HEK293 (cell line): ENCODE data around the gene FOXP4.
A peak's percentile ranks its signal among the peaks of the same experiment; 100 is the strongest.

Source experiments
- CTCF ChIA-PET: fragments of 350-600 bp; formaldehyde crosslinking; extraction: SDS; loops from one replicate; lab custom pipeline; 2021; ENCODE audit warnings: antibody characterized with exemption; lab: Yijun Ruan, JAX
- POLR2A ChIA-PET: fragments of 300-600 bp; formaldehyde crosslinking; extraction: SDS; loops from one replicate; lab custom pipeline; 2020; ENCODE audit warnings: antibody characterized with exemption, inconsistent platforms; lab: Yijun Ruan, JAX
- H3K27ac ChIP-seq: fragments of 200-500 bp; sonication (Bioruptor generic); 2 replicates; pipeline ENCODE4 v1.5.1; 2014; ENCODE audit warnings: low read depth, low read length, control low read depth, inconsistent platforms; ENCODE audit errors: extremely low read depth
- H3K36me3 ChIP-seq, 2 experiments: fragments of 200-500 bp in 1 of 2; sonication (Bioruptor generic) in 1 of 2; 1 replicate in 1 of 2; 2 replicates in 1 of 2; pipeline ENCODE4 v1.5.1; 2014 to 2017; ENCODE audit warnings: inconsistent platforms in 2 of 2, low read length in 2 of 2; ENCODE audit not compliant: control insufficient read depth in 2 of 2, insufficient read depth in 1 of 2
- H3K4me1 ChIP-seq: fragments of 200-500 bp; sonication (Bioruptor generic); 2 replicates; pipeline ENCODE4 v1.5.1; 2014; ENCODE audit warnings: mild to moderate bottlenecking, low read length, inconsistent platforms; ENCODE audit not compliant: control insufficient read depth, insufficient read depth
- H3K4me3 ChIP-seq: 2 replicates; pipeline ENCODE4 v1.5.1; 2011; ENCODE audit warnings: low read depth, mild to moderate bottlenecking, control low read depth, low read length, moderate library complexity
- H3K9me3 ChIP-seq: fragments of 200-500 bp; sonication (Bioruptor generic); 2 replicates; pipeline ENCODE4 v1.5.1; 2014; ENCODE audit warnings: low read depth, low read length, inconsistent platforms; ENCODE audit not compliant: control insufficient read depth, insufficient read depth
- BCL11A ChIP-seq: fragments of 450-650 bp; formaldehyde crosslinking; IDR thresholded peaks from 2 replicates; pipeline ENCODE4 v1.5.1; 2016; ENCODE audit warnings: low read depth, missing biosample characterization, missing genetic modification characterization
- GLIS2 ChIP-seq: fragments of 450-650 bp; formaldehyde crosslinking; IDR thresholded peaks from 2 replicates; pipeline ENCODE4 v1.5.1; 2016; ENCODE audit warnings: missing biosample characterization, missing genetic modification characterization
- KLF7 ChIP-seq: fragments of 450-650 bp; formaldehyde crosslinking; IDR thresholded peaks from 2 replicates; pipeline ENCODE4 v1.5.1; 2016; ENCODE audit warnings: missing biosample characterization, missing genetic modification characterization, borderline replicate concordance
- OVOL3 ChIP-seq: fragments of 450-650 bp; formaldehyde crosslinking; IDR thresholded peaks from 2 replicates; pipeline ENCODE4 v1.5.1; 2016; ENCODE audit warnings: missing biosample characterization, missing genetic modification characterization
- REPIN1 ChIP-seq: fragments of 450-650 bp; formaldehyde crosslinking; IDR thresholded peaks from 2 replicates; pipeline ENCODE4 v1.5.1; 2017; ENCODE audit warnings: missing biosample characterization, missing genetic modification characterization, low read depth
- ZEB2 ChIP-seq: fragments of 450-650 bp; formaldehyde crosslinking; IDR thresholded peaks from 2 replicates; pipeline ENCODE4 v1.5.1; 2016; ENCODE audit warnings: missing biosample characterization, missing genetic modification characterization
- ZFHX2 ChIP-seq: fragments of 450-650 bp; formaldehyde crosslinking; conservative IDR thresholded peaks from 2 replicates; pipeline ENCODE4 v1.5.1; 2016; ENCODE audit warnings: missing biosample characterization, missing genetic modification characterization
- ZFP37 ChIP-seq: fragments of 450-650 bp; formaldehyde crosslinking; IDR thresholded peaks from 2 replicates; pipeline ENCODE4 v1.5.1; 2016; ENCODE audit warnings: missing biosample characterization, missing genetic modification characterization
- ZNF175 ChIP-seq: fragments of 450-650 bp; formaldehyde crosslinking; IDR thresholded peaks from 2 replicates; pipeline ENCODE4 v1.5.1; 2016; ENCODE audit warnings: missing biosample characterization, missing genetic modification characterization
- ZNF239 ChIP-seq: fragments of 450-650 bp; formaldehyde crosslinking; IDR thresholded peaks from 2 replicates; pipeline ENCODE4 v1.5.1; 2016; ENCODE audit warnings: missing biosample characterization, missing genetic modification characterization
- ZNF37A ChIP-seq: fragments of 450-650 bp; IDR thresholded peaks from 2 replicates; pipeline ENCODE4 v1.5.1; 2018; ENCODE audit warnings: missing biosample characterization, missing genetic modification characterization
- ZNF548 ChIP-seq: fragments of 450-650 bp; formaldehyde crosslinking; IDR thresholded peaks from 2 replicates; pipeline ENCODE4 v1.5.1; 2016; ENCODE audit warnings: missing biosample characterization, missing genetic modification characterization
- ZNF549 ChIP-seq: fragments of 450-650 bp; IDR thresholded peaks from 2 replicates; pipeline ENCODE4 v1.5.1; 2018; ENCODE audit warnings: missing biosample characterization, missing genetic modification characterization, mild to moderate bottlenecking, inconsistent platforms, moderate library complexity
- ZNF600 ChIP-seq: fragments of 450-650 bp; formaldehyde crosslinking; IDR thresholded peaks from 2 replicates; pipeline ENCODE4 v1.5.1; 2016; ENCODE audit warnings: missing biosample characterization, missing genetic modification characterization
- TF ChIP-seq, protein P1 (sequence below): fragments of 450-650 bp; formaldehyde crosslinking; IDR thresholded peaks from 2 replicates; pipeline ENCODE4 v1.5.1; 2016; ENCODE audit warnings: missing biosample characterization, missing genetic modification characterization
- TF ChIP-seq, protein P2 (sequence below): fragments of 450-650 bp; formaldehyde crosslinking; IDR thresholded peaks from 2 replicates; pipeline ENCODE4 v1.5.1; 2017; ENCODE audit warnings: missing biosample characterization, missing genetic modification characterization
- TF ChIP-seq, protein P3 (sequence below): fragments of 450-650 bp; formaldehyde crosslinking; IDR thresholded peaks from 2 replicates; pipeline ENCODE4 v1.5.1; 2016; ENCODE audit warnings: missing biosample characterization, missing genetic modification characterization
- TF ChIP-seq, protein P4 (sequence below): fragments of 450-650 bp; formaldehyde crosslinking; IDR thresholded peaks from 2 replicates; pipeline ENCODE4 v1.5.1; 2016; ENCODE audit warnings: missing biosample characterization, missing genetic modification characterization
- TF ChIP-seq, protein P5 (sequence below): fragments of 450-650 bp; formaldehyde crosslinking; IDR thresholded peaks from 2 replicates; pipeline ENCODE4 v1.5.1; 2016; ENCODE audit warnings: missing biosample characterization, missing genetic modification characterization

Gene FOXP4

DNA sequence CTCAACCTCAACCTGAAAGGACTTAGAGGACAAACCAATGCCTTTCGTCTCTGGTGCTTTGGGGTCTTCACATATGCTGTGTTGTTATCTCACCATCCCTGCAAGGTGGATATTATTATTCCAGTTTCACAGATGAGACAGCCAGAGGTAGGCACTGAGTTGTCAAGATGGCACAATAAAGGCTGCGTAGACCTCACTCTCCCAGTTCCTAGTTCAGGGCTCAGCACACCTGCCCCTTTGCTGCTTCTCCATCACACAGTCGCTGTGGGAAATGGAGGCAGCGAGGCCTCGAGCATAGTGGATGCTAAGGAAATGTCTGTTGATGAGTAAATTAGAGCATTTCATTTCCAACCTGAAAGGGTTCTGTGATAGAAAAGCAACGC, 22.0 kb downstream of the FOXP4 start (continued):
- TF ChIP-seq, protein P1, sequence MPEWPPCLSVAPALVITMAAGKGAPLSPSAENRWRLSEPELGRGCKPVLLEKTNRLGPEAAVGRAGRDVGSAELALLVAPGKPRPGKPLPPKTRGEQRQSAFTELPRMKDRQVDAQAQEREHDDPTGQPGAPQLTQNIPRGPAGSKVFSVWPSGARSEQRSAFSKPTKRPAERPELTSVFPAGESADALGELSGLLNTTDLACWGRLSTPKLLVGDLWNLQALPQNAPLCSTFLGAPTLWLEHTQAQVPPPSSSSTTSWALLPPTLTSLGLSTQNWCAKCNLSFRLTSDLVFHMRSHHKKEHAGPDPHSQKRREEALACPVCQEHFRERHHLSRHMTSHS (tag by site-specific recombination) = no peak
- TF ChIP-seq ZNF548 (tag by site-specific recombination) = no peak
- TF ChIP-seq, protein P2, sequence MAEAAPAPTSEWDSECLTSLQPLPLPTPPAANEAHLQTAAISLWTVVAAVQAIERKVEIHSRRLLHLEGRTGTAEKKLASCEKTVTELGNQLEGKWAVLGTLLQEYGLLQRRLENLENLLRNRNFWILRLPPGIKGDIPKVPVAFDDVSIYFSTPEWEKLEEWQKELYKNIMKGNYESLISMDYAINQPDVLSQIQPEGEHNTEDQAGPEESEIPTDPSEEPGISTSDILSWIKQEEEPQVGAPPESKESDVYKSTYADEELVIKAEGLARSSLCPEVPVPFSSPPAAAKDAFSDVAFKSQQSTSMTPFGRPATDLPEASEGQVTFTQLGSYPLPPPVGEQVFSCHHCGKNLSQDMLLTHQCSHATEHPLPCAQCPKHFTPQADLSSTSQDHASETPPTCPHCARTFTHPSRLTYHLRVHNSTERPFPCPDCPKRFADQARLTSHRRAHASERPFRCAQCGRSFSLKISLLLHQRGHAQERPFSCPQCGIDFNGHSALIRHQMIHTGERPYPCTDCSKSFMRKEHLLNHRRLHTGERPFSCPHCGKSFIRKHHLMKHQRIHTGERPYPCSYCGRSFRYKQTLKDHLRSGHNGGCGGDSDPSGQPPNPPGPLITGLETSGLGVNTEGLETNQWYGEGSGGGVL (tag by site-specific recombination) = no peak
- TF ChIP-seq, protein P3, sequence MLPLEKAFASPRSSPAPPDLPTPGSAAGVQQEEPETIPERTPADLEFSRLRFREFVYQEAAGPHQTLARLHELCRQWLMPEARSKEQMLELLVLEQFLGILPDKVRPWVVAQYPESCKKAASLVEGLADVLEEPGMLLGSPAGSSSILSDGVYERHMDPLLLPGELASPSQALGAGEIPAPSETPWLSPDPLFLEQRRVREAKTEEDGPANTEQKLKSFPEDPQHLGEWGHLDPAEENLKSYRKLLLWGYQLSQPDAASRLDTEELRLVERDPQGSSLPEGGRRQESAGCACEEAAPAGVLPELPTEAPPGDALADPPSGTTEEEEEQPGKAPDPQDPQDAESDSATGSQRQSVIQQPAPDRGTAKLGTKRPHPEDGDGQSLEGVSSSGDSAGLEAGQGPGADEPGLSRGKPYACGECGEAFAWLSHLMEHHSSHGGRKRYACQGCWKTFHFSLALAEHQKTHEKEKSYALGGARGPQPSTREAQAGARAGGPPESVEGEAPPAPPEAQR (tag by site-specific recombination) = no peak

DNA sequence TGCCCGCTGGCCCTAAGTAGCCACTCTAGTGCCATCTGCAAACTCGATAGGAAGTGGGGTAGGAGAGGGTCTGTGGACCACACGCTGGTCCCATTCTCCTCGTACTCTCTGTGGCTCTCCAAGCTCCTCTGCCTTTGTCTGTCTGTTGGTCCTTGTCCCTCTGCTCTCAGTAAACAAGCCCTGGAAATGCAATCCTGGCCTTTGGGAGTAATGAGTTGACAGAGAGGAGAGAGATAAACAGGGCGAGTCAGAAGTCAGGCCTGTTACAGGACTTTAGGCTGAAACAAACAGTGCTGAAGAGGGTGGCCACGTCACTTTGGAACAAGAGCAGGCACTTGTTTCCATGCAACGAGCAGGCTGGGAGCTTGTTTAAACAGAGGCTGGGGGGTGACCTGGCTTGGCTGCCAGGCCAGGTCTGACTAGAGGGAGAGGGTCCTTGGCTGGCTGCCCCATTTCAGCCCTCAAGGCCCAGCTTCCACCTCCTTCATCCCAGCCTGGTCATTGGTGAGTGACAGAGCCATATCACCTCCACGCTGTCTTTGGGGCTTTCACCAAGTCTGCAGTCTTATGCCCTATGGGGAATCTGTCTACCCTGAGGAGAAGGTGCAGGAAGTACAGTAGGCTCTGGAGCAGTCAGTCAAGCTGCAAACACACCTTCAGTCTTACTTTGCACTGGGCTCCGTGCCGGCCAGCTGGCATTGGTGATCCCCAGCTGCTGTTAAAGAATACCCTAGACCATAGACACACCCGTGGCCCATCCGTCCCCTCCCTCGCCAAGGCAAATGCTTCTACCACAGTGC, 22.6 kb downstream of the FOXP4 start:
- H3K4me3 ChIP-seq = no peak overlapping the region
- POLR2A ChIA-PET = no interaction called here

DNA sequence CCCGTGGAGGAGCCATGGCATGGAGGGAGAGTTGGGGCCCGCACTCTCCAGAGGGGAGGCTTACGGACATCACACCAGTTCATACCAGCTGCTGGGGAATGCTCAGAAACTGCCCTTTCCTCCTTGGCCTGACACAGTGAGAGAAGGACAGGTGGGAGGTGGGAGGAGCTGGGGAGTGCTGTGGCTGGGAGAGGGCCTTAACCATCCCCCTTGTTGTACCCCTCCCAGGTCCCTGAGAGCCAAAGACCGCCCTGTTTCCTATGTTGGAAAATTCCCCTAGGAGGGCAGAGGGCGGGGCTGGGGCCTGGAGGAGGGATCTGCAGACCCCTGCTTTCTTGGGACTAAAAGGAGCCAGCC, 24.1 kb downstream of the FOXP4 start:
- POLR2A ChIA-PET = no interaction called here
- CTCF ChIA-PET = interaction anchor here (1.1 kb wide), 1 partner anchor 145 kb away, joined by 3 read pairs; no protein-coding TSS in a partner anchor
- H3K27ac ChIP-seq = no peak overlapping the region
- no peak for TF ChIP-seq ZNF239 (tag by site-specific recombination)
- no peak for TF ChIP-seq OVOL3 (tag by site-specific recombination)
- TF ChIP-seq ZNF37A = no peak
- TF ChIP-seq ZFP37 (tag by site-specific recombination) = no peak
- no peak for TF ChIP-seq KLF7 (tag by site-specific recombination)
- no peak for TF ChIP-seq ZEB2 (tag by site-specific recombination)
- no peak for TF ChIP-seq BCL11A (tag by site-specific recombination)
- no peak for TF ChIP-seq ZNF549 (tag by site-specific recombination)
- TF ChIP-seq ZFHX2 = peak; percentile 14; the same call in 1 of the 2 replicates
- TF ChIP-seq REPIN1 (tag by site-specific recombination) = no peak
- TF ChIP-seq, protein P4, sequence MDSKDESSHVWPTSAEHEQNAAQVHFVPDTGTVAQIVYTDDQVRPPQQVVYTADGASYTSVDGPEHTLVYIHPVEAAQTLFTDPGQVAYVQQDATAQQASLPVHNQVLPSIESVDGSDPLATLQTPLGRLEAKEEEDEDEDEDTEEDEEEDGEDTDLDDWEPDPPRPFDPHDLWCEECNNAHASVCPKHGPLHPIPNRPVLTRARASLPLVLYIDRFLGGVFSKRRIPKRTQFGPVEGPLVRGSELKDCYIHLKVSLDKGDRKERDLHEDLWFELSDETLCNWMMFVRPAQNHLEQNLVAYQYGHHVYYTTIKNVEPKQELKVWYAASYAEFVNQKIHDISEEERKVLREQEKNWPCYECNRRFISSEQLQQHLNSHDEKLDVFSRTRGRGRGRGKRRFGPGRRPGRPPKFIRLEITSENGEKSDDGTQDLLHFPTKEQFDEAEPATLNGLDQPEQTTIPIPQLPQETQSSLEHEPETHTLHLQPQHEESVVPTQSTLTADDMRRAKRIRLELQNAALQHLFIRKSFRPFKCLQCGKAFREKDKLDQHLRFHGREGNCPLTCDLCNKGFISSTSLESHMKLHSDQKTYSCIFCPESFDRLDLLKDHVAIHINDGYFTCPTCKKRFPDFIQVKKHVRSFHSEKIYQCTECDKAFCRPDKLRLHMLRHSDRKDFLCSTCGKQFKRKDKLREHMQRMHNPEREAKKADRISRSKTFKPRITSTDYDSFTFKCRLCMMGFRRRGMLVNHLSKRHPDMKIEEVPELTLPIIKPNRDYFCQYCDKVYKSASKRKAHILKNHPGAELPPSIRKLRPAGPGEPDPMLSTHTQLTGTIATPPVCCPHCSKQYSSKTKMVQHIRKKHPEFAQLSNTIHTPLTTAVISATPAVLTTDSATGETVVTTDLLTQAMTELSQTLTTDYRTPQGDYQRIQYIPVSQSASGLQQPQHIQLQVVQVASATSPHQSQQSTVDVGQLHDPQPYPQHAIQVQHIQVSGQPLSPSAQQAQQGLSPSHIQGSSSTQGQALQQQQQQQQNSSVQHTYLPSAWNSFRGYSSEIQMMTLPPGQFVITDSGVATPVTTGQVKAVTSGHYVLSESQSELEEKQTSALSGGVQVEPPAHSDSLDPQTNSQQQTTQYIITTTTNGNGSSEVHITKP (tag by site-specific recombination) = no peak
- TF ChIP-seq, protein P5, sequence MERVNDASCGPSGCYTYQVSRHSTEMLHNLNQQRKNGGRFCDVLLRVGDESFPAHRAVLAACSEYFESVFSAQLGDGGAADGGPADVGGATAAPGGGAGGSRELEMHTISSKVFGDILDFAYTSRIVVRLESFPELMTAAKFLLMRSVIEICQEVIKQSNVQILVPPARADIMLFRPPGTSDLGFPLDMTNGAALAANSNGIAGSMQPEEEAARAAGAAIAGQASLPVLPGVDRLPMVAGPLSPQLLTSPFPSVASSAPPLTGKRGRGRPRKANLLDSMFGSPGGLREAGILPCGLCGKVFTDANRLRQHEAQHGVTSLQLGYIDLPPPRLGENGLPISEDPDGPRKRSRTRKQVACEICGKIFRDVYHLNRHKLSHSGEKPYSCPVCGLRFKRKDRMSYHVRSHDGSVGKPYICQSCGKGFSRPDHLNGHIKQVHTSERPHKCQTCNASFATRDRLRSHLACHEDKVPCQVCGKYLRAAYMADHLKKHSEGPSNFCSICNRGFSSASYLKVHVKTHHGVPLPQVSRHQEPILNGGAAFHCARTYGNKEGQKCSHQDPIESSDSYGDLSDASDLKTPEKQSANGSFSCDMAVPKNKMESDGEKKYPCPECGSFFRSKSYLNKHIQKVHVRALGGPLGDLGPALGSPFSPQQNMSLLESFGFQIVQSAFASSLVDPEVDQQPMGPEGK (tag by site-specific recombination) = no peak
- TF ChIP-seq GLIS2 = 0 out of 2 replicates have a peak, but pooled peaks have one; percentile 12
- H3K4me1 ChIP-seq = peaks cover 24% of the 10 kb centered on the region
- H3K4me3 ChIP-seq = no peak overlapping the region
- no peaks in the 10 kb centered on the region for H3K9me3 ChIP-seq
- peaks cover 0 to 70% of the 10 kb centered on the region in 2 experiments for H3K36me3 ChIP-seq

More for the DNA sequence above, 22.6 kb downstream of the FOXP4 start:
- TF ChIP-seq ZNF175 (tag by site-specific recombination) = no peak
- TF ChIP-seq ZNF600 (tag by site-specific recombination) = peak; percentile 69
- Histone ChIP-seq H3K9me3 (no peaks in the 10 kb centered on the region), H3K27ac (no peak overlapping the region), H3K4me1 (peaks cover 24% of the 10 kb centered on the region), H3K36me3 (peaks cover 0 to 65% of the 10 kb centered on the region in 2 experiments)
- CTCF ChIA-PET = interaction anchor here (0.9 kb wide), 1 partner anchor 9 kb away, joined by 4 read pairs; no protein-coding TSS in a partner anchor
